Caco-2 (cell line): Measurements from ENCODE around the gene L3MBTL4. TPM values are rescaled to one million over a fixed set of nuclear protein-coding genes. Genes with fewer than 3 reads are reported as not detected.

Experiments
- BruUV-seq: library from RNA; stranded (reverse); fragments of 400-500 nt; replicated peaks from 2 replicates; lab custom pipeline; 2021; lab: Mats Ljungman, UMichigan
- CTCF ChIA-PET: fragments of 300-600 bp; sonication (Branson Sonifier 250); formaldehyde crosslinking; loops from one replicate; lab custom pipeline; 2022; ENCODE audit warnings: antibody characterized with exemption; lab: Charles Lee
- POLR2A ChIA-PET: fragments of 300-600 bp; sonication (Branson Sonifier 250); formaldehyde crosslinking; loops from one replicate; lab custom pipeline; 2022; ENCODE audit warnings: antibody characterized with exemption; lab: Charles Lee
- DNase-seq, 2 experiments: peaks; one replicate each; pipeline versions ENCODE4 v3.0.0 to v3.0.0-alpha.2; 2020 to 2022
- H3K27me3 ChIP-seq: replicated peaks from 2 replicates; pipeline ENCODE4 v1.6.0; 2011; ENCODE audit warnings: low read length; ENCODE audit not compliant: control insufficient read depth, insufficient read depth
- H3K36me3 ChIP-seq: 2 replicates; pipeline ENCODE4 v1.5.1; 2011; ENCODE audit warnings: low read length; ENCODE audit not compliant: control insufficient read depth, insufficient read depth
- H3K4me1 ChIP-seq: fragments of 250-450 bp; sonication (Bioruptor Pico); 2 replicates; pipeline ENCODE4 v1.5.1; 2020; ENCODE audit warnings: mild to moderate bottlenecking
- H3K4me3 ChIP-seq: 2 replicates; pipeline ENCODE4 v1.5.1; 2011; ENCODE audit warnings: low read depth, mild to moderate bottlenecking, control low read depth, low read length
- H3K9me3 ChIP-seq: fragments of 250-450 bp; sonication (Bioruptor Pico); 2 replicates; pipeline ENCODE4 v1.5.1; 2020; ENCODE audit warnings: mild to moderate bottlenecking, moderate library complexity
- H3K27ac Mint-ChIP-seq: one replicate; pipeline ENCODE4 v1.8.0; 2022; ENCODE audit warnings: mixed read lengths; ENCODE audit not compliant: unreplicated experiment
- H3K27me3 Mint-ChIP-seq: one replicate; pipeline ENCODE4 v1.8.0; 2022; ENCODE audit warnings: mixed read lengths; ENCODE audit not compliant: insufficient read depth, unreplicated experiment
- H3K36me3 Mint-ChIP-seq: one replicate; pipeline ENCODE4 v1.8.0; 2022; ENCODE audit warnings: mild to moderate bottlenecking, mixed read lengths; ENCODE audit not compliant: insufficient read depth, unreplicated experiment
- H3K4me1 Mint-ChIP-seq: one replicate; pipeline ENCODE4 v1.8.0; 2022; ENCODE audit warnings: low read depth, mixed read lengths; ENCODE audit not compliant: unreplicated experiment
- H3K4me3 Mint-ChIP-seq: one replicate; pipeline ENCODE4 v1.8.0; 2022; ENCODE audit warnings: mild to moderate bottlenecking, moderate library complexity, mixed read lengths; ENCODE audit not compliant: unreplicated experiment
- H3K9me3 Mint-ChIP-seq: one replicate; pipeline ENCODE4 v1.8.0; 2022; ENCODE audit warnings: mixed read lengths; ENCODE audit not compliant: unreplicated experiment
- intact Hi-C: fragments of 100-400 bp; cut with micrococcal nuclease; formaldehyde crosslinking; loops from one replicate; pipeline ENCODE4 v1.10.0; 2022; ENCODE audit not compliant: unreplicated experiment
- total RNA-seq: library from RNA; stranded (reverse); gene quantifications from 2 replicates; pipeline ENCODE4 v1.2.3, GENCODE V29; 2022
- TF ChIP-seq, protein P1 (sequence below), 2 experiments: fragments of 200-600 bp in 1 of 2; IDR thresholded peaks; 1 replicate in 1 of 2; 2 replicates in 1 of 2; pipeline versions ENCODE4 v1.5.1 to v1.8.0; 2011 to 2022; ENCODE audit warnings: antibody characterized with exemption in 1 of 2, control low read depth in 1 of 2, inconsistent platforms in 1 of 2, low read depth in 1 of 2, low read length in 1 of 2, mild to moderate bottlenecking in 1 of 2, moderate library complexity in 1 of 2; ENCODE audit not compliant: insufficient read depth in 1 of 2, severe bottlenecking in 1 of 2, unreplicated experiment in 1 of 2

The L3MBTL4 gene
- total RNA-seq, 1 experiment from 2014 or later, result 0.23 TPM

GRCh38 chr18:6239716-6240115 lies 175.0 kb downstream of the L3MBTL4 start:
- Histone ChIP-seq H3K36me3 (no peaks in the 10 kb centered on the region), H3K4me1 (no peaks in the 10 kb centered on the region), H3K9me3 (no peaks in the 10 kb centered on the region), H3K4me3 (no peak overlapping the region), H3K27me3 (no peaks in the 10 kb centered on the region)
- no peak overlapping the region for H3K4me3 Mint-ChIP-seq
- ChIA-PET CTCF (interaction anchor here (0.6 kb wide), 1 partner anchor 244 kb away, joined by 3 read pairs; no protein-coding TSS in a partner anchor), POLR2A (no interaction called here)
- no TSS peak for BruUV-seq
- TF ChIP-seq, protein P1, sequence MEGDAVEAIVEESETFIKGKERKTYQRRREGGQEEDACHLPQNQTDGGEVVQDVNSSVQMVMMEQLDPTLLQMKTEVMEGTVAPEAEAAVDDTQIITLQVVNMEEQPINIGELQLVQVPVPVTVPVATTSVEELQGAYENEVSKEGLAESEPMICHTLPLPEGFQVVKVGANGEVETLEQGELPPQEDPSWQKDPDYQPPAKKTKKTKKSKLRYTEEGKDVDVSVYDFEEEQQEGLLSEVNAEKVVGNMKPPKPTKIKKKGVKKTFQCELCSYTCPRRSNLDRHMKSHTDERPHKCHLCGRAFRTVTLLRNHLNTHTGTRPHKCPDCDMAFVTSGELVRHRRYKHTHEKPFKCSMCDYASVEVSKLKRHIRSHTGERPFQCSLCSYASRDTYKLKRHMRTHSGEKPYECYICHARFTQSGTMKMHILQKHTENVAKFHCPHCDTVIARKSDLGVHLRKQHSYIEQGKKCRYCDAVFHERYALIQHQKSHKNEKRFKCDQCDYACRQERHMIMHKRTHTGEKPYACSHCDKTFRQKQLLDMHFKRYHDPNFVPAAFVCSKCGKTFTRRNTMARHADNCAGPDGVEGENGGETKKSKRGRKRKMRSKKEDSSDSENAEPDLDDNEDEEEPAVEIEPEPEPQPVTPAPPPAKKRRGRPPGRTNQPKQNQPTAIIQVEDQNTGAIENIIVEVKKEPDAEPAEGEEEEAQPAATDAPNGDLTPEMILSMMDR (IDR thresholded peaks at IDR 0.05; ENCODE audit: insufficient read depth in 1 of 2, low read depth in 1 of 2, low read length in 1 of 2, severe bottlenecking in 1 of 2, unreplicated experiment in 1 of 2), result no peak
- intact Hi-C loops, result no loop called here
- DNase-seq, result no peak
- peaks cover 17% of the 10 kb centered on the region for H3K27me3 Mint-ChIP-seq
- no peaks in the 10 kb centered on the region for H3K4me1 Mint-ChIP-seq
- no peaks in the 10 kb centered on the region for H3K36me3 Mint-ChIP-seq
- no peak overlapping the region for H3K27ac Mint-ChIP-seq
- no peaks in the 10 kb centered on the region for H3K9me3 Mint-ChIP-seq

GRCh38 chr18:6236258-6236657 lies 178.5 kb downstream of the L3MBTL4 start:
- Mint-ChIP-seq H3K27me3 (peaks cover 5% of the 10 kb centered on the region), H3K4me3 (no peak overlapping the region), H3K36me3 (no peaks in the 10 kb centered on the region), H3K27ac (no peak overlapping the region), H3K9me3 (no peaks in the 10 kb centered on the region), H3K4me1 (no peaks in the 10 kb centered on the region)
- Histone ChIP-seq H3K4me1 (no peaks in the 10 kb centered on the region), H3K4me3 (no peak overlapping the region), H3K36me3 (no peaks in the 10 kb centered on the region), H3K27me3 (no peaks in the 10 kb centered on the region), H3K9me3 (peaks cover 5% of the 10 kb centered on the region; the same call in 1 of the 2 replicates)
- ChIA-PET POLR2A (no interaction called here), CTCF (no interaction called here)
- TF ChIP-seq, protein P1 (IDR thresholded peaks at IDR 0.05; ENCODE audit: insufficient read depth in 1 of 2, low read depth in 1 of 2, low read length in 1 of 2, severe bottlenecking in 1 of 2, unreplicated experiment in 1 of 2), result no peak
- no peak for DNase-seq
- intact Hi-C loops, result no loop called here
- BruUV-seq, result no TSS peak

- no peaks in the 10 kb centered on the region for H3K36me3 Mint-ChIP-seq
- Histone ChIP-seq H3K9me3 (no peaks in the 10 kb centered on the region), H3K4me1 (no peaks in the 10 kb centered on the region), H3K27me3 (no peaks in the 10 kb centered on the region), H3K36me3 (no peaks in the 10 kb centered on the region), H3K4me3 (no peak overlapping the region)
- intact Hi-C loops, result no loop called here
- no peak for DNase-seq
- TF ChIP-seq, protein P1 (IDR thresholded peaks at IDR 0.05; ENCODE audit: insufficient read depth in 1 of 2, low read depth in 1 of 2, low read length in 1 of 2, severe bottlenecking in 1 of 2, unreplicated experiment in 1 of 2), result no peak
- ChIA-PET POLR2A (no interaction called here), CTCF (no interaction called here)
- no peak overlapping the region for H3K27ac Mint-ChIP-seq
- BruUV-seq, result no TSS peak
- H3K27me3 Mint-ChIP-seq, result peaks cover under 1% of the 10 kb centered on the region
- H3K4me3 Mint-ChIP-seq, result no peak overlapping the region
- no peaks in the 10 kb centered on the region for H3K4me1 Mint-ChIP-seq
- H3K9me3 Mint-ChIP-seq, result no peaks in the 10 kb centered on the region
These were observed 192.4 kb downstream of the L3MBTL4 start for GRCh38 chr18:6222271-6222670.
